Endothelial cell of umbilical vein (primary cell): ENCODE results near the gene RBM33.

ENCODE experiments used
- CTCF ChIP-seq, 2 donors: IDR thresholded peaks; 1 replicate in 1 of 2; 2 replicates in 1 of 2; pipeline ENCODE4 v1.5.1; 2011; ENCODE audit warnings: low read length in 2 of 2, mild to moderate bottlenecking in 2 of 2, moderate library complexity in 2 of 2, control low read depth in 1 of 2, inconsistent platforms in 1 of 2, low read depth in 1 of 2; ENCODE audit not compliant: insufficient read depth in 1 of 2; ENCODE audit errors: extremely low read depth in 1 of 2
- EZH2 ChIP-seq: IDR thresholded peaks from 2 replicates; pipeline ENCODE4 v1.6.1; 2012; ENCODE audit warnings: borderline replicate concordance, low read depth, mild to moderate bottlenecking, moderate library complexity, low read length, inconsistent platforms; ENCODE audit not compliant: severe bottlenecking
- POLR2A ChIP-seq: IDR thresholded peaks from 2 replicates; pipeline ENCODE4 v1.6.1; 2012; ENCODE audit warnings: low read depth, mild to moderate bottlenecking, control low read depth, low read length
- POLR2AphosphoS5 ChIP-seq: IDR thresholded peaks from 2 replicates; pipeline ENCODE4 v1.6.1; 2012; ENCODE audit warnings: low read depth, mild to moderate bottlenecking, control low read depth, low read length, moderate library complexity; ENCODE audit not compliant: insufficient read depth

DNA sequence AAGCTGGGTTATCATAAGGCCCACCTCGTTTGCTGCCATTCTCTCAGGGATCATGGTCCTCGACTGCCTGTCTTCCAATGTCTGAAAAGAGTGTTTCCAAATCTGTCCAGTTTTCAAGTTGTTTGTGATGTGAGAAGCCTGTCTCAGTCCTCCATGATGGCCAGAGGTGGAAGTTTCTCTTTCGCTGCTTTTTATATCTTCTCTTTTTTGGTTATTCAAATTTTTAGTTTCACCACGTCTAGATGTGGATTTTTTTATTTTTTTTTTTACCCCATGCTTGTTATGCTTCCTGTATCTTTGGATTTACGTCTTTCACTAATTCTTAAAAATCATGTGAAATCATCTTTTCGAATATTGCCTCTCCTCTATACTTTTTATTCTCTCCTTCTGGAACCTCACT, 6.1 kb upstream of the RBM33 start:
- TF ChIP-seq EZH2 (no peak), CTCF (IDR thresholded peaks at IDR 0.05; ENCODE audit: extremely low read depth in 1 of 2, insufficient read depth in 1 of 2, low read depth in 1 of 2, low read length in 2 of 2) (no peak), POLR2A (no peak), POLR2AphosphoS5 (no peak)
